ENCODE data around the gene SASH1.

DNA sequence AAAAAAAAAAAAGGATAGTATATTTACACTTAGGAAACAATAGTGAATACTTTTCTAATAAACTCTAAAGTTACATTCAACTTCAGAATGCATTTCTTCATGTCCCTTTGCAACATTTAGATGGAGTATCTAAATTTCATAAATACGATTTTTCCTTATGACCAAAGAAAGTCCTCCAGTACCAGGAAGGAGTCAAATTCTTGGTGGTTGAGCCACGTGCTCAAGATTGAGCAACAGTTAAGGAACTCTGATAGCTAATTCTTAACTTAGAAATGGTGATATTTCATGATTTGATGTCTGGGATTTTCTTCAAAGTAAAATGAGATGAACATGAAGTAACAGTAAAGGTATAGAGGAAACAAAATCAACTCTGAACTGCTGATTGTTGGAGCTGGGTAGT, 92.7 kb downstream of the SASH1 start:
- TF ChIP-seq, protein P1, sequence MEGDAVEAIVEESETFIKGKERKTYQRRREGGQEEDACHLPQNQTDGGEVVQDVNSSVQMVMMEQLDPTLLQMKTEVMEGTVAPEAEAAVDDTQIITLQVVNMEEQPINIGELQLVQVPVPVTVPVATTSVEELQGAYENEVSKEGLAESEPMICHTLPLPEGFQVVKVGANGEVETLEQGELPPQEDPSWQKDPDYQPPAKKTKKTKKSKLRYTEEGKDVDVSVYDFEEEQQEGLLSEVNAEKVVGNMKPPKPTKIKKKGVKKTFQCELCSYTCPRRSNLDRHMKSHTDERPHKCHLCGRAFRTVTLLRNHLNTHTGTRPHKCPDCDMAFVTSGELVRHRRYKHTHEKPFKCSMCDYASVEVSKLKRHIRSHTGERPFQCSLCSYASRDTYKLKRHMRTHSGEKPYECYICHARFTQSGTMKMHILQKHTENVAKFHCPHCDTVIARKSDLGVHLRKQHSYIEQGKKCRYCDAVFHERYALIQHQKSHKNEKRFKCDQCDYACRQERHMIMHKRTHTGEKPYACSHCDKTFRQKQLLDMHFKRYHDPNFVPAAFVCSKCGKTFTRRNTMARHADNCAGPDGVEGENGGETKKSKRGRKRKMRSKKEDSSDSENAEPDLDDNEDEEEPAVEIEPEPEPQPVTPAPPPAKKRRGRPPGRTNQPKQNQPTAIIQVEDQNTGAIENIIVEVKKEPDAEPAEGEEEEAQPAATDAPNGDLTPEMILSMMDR (IDR thresholded peaks at IDR 0.05): no peak
- no peak for TF ChIP-seq POLR2AphosphoS5 (IDR thresholded peaks at IDR 0.05)
- no peak for TF ChIP-seq POLR2A (IDR thresholded peaks at IDR 0.05)
